ENCODE measurements around the gene AKT3. TPM values are rescaled to one million over a fixed set of nuclear protein-coding genes. Genes with fewer than 3 reads are reported as not detected.

Gene AKT3
- total RNA-seq (10 to 100 TPM in 5 of 6 donors, 1 to 10 TPM in 1; 9.9 to 24.1 (median 15.6) TPM), polyA plus RNA-seq (1 to 10 TPM; 4.2 to 8.9 TPM)

DNA sequence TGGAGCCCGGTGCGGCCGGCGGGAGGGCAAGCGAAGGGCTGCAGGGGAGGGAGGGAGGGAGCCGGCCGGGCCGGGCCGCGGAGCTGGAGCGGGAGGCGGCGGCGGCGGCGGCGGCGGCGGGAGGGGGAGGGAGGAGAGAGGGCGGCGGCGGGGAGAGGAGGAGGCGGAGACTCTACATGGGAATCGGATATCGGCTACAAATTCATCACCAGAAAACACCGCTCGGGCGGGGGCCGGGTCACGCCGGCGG lies at the start of gene AKT3:
TSS of gene AKT3 (minus strand) at position 42 of the 250 bp plus-strand sequence. CDS start 7,073 bp downstream, outside the sequence.
- ATAC-seq (peak; percentile 79 to 84 (median 84)), FAIRE-seq (no peak), DNase-seq (peak in 4 of 6 donors; percentile 70 to 88 (median 77))
- intact Hi-C loops (cut with DNase I) = no loop called here
- Histone ChIP-seq H3K9me3 (no peaks in the 10 kb centered on the region), H3K4me1 (peaks cover 0 to 6% (median 5%) of the 10 kb centered on the region in 3 donors), H3K27me3 (peaks cover 0 to 5% (median 0%) of the 10 kb centered on the region in 4 donors), H3K27ac (peak within 1 kb of the TSS; percentile 61 to 90 (median 87)), H3K36me3 (no peaks in the 10 kb centered on the region), H3K4me3 (peak within 1 kb of the TSS; percentile 57 to 69 (median 60))
- WGBS, 2 donors = 1 to 2% methylated on average over 9 to 30 of the region's 32 CpGs
- TF ChIP-seq, protein P1, sequence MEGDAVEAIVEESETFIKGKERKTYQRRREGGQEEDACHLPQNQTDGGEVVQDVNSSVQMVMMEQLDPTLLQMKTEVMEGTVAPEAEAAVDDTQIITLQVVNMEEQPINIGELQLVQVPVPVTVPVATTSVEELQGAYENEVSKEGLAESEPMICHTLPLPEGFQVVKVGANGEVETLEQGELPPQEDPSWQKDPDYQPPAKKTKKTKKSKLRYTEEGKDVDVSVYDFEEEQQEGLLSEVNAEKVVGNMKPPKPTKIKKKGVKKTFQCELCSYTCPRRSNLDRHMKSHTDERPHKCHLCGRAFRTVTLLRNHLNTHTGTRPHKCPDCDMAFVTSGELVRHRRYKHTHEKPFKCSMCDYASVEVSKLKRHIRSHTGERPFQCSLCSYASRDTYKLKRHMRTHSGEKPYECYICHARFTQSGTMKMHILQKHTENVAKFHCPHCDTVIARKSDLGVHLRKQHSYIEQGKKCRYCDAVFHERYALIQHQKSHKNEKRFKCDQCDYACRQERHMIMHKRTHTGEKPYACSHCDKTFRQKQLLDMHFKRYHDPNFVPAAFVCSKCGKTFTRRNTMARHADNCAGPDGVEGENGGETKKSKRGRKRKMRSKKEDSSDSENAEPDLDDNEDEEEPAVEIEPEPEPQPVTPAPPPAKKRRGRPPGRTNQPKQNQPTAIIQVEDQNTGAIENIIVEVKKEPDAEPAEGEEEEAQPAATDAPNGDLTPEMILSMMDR (IDR thresholded peaks at IDR 0.05) = no peak

DNA sequence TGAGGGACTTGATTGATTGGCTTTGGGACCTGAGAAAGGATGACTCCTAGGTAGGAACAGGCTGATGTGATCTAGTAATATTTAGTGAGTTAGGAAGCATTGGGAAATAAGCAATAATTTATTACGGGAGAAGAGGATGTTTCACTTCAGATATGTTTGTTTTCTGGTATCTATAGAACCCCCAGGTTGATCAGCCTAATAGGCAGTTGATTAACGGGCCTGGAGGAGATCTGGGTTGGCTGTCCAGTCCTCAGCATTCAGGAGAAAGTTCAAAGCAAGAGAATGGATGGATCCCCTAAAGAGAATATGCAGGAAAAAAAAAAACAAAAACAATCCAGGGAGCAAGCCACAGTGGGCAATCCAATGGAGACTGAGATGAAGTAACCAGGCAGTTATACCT lies 48.2 kb upstream of the AKT3 start:
- Histone ChIP-seq H3K4me3 (no peak overlapping the region), H3K27me3 (no peaks in the 10 kb centered on the region), H3K9me3 (no peaks in the 10 kb centered on the region), H3K36me3 (no peaks in the 10 kb centered on the region), H3K27ac (no peak overlapping the region), H3K4me1 (no peaks in the 10 kb centered on the region)
- TF ChIP-seq, protein P1 (IDR thresholded peaks at IDR 0.05) = no peak
- intact Hi-C loops (cut with DNase I) = no loop called here
- DNase-seq (no peak), FAIRE-seq (no peak), ATAC-seq (no peak)
- WGBS, 2 donors = 64 to 73% methylated on average over 2 of the region's 2 CpGs

DNA sequence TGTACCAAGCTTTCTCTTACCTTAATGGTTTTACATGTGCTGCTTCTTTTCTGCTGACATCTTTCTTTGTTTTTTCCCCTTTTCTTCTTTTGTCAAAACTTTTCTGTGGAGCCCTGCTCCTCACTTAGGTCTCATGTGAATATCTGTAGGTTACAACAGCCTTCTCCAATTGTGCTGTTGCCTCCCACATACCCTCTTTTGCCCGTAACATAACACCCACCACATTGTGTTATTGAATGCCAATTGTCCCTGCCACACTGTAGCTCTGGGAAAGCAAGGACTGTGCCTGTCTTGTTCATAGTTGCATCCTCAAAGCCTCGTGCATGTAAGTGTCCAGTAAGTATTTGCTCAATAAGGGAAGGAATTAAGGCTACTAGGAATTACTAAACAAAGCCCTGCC lies 46.3 kb upstream of the AKT3 start:
- FAIRE-seq = no peak
- Histone ChIP-seq H3K27me3 (no peaks in the 10 kb centered on the region), H3K36me3 (no peaks in the 10 kb centered on the region), H3K4me1 (no peaks in the 10 kb centered on the region), H3K4me3 (no peak overlapping the region), H3K27ac (no peak overlapping the region), H3K9me3 (no peaks in the 10 kb centered on the region)
- no peak for ATAC-seq
- intact Hi-C loops (cut with DNase I) = no loop called here
- TF ChIP-seq, protein P1 (IDR thresholded peaks at IDR 0.05) = no peak
- 65 to 75% methylated on average over 2 of the region's 2 CpGs for WGBS, 2 donors
- no peak for DNase-seq

DNA sequence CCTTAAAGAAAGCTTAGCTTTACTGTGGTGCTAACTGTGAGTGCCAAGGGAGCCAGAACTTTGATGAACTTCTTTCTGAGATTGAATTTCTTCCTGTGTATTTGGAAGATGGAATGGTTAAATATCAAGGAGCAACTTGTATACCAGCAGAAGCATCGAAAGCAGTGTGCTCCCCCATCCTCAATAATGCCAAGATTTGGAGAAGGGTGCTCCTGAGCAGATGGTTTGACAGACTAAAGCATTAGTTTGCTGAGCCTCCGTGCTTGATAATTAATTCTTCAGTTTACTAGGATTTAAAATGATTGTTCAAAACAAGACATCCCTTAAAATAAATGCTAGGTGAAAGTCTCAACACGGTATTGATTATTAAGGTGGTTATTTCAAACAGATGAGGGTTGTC lies 42.4 kb upstream of the AKT3 start:
- Histone ChIP-seq H3K4me1 (no peaks in the 10 kb centered on the region), H3K27me3 (no peaks in the 10 kb centered on the region), H3K27ac (no peak overlapping the region), H3K36me3 (no peaks in the 10 kb centered on the region), H3K9me3 (no peaks in the 10 kb centered on the region), H3K4me3 (no peak overlapping the region)
- FAIRE-seq (no peak), DNase-seq (no peak), ATAC-seq (no peak)
- WGBS, 2 donors = 47 to 56% methylated on average over 3 of the region's 3 CpGs
- TF ChIP-seq, protein P1 (IDR thresholded peaks at IDR 0.05) = no peak
- intact Hi-C loops (cut with DNase I) = no loop called here

DNA sequence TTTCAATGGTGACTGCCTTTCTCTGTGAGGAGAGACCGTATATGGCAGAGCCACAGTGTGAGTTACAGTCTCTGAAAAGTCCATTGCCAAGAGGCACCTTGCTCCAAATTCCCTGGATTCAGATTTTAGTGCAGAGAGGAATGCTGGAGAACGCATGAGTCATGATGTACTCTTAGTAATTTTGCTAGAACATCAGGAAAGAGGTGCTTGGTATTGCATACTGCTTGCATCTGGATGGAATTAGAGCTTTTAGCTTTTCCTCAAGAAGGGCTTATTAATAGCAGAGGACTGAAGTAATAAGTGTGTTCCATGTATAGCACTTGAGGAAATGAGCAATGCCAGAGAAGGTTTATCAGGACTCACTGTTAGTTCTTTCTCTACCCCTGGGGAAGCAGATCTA lies 40.5 kb upstream of the AKT3 start:
- Histone ChIP-seq H3K4me1 (no peaks in the 10 kb centered on the region), H3K27me3 (no peaks in the 10 kb centered on the region), H3K9me3 (no peaks in the 10 kb centered on the region), H3K27ac (no peak overlapping the region), H3K36me3 (no peaks in the 10 kb centered on the region), H3K4me3 (no peak overlapping the region)
- FAIRE-seq (no peak), DNase-seq (no peak), ATAC-seq (no peak)
- TF ChIP-seq, protein P1 (IDR thresholded peaks at IDR 0.05) = no peak
- WGBS, 2 donors = 34 to 43% methylated on average over 2 of the region's 2 CpGs
- intact Hi-C loops (cut with DNase I) = no loop called here

All from pancreas (tissue), 10 donors.